ENCODE measurements around the gene SLC25A21. TPM values are rescaled to one million over a fixed set of nuclear protein-coding genes. Genes with fewer than 3 reads are reported as not detected.

SLC25A21 gene
- total RNA-seq, 2 donors from 2014 or later: 1.00 to 1.2 TPM

GRCh38 chr14:36671149-36671548 is 501.3 kb downstream of the SLC25A21 start:
- no peak for DNase-seq (ENCODE audit: low spot score)
- intact Hi-C loops (cut with DNase I): no loop called here

GRCh38 chr14:36667679-36668078 is 504.7 kb downstream of the SLC25A21 start:
- intact Hi-C loops (cut with DNase I): no loop called here
- no peak for DNase-seq (ENCODE audit: low spot score)

DNA sequence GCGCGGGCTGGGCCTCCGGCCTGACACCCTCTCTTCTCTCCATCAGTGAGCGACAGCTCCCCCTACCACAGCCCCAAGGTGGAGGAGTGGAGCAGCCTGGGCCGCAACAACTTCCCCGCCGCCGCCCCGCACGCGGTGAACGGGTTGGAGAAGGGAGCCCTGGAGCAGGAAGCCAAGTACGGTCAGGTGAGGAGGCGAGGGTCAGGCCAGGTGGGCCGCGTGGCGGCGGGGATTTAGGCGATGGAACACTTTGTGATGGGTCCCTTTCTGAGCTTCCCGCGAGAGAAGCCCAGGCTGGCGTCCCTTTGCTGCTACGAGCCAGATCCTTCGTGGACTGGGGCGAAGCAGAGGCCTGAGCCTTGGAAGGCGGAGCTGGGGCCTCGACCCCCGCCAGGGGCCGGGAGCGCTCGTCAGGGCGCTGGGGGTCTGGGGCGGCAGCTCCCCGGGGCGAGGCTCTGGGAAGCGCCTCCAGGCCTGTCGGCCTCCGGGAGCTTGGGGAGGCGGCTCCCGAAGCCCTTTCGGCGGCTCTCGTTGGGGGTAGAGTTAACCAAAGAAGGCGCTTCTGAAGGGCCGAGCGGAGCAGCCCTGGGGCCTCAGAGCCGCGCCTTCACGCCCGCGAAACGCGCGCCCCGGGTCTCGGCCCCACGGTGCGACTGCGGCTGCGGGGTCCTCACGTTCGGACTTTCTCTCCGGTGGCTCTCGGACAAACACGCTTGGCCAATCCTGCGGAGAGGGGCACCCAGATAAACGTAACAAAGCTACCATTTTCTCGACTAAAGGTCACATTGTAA is 505.8 kb downstream of the SLC25A21 start:
- intact Hi-C loops (cut with DNase I): no loop called here
- no peak for DNase-seq (ENCODE audit: low spot score)

DNA sequence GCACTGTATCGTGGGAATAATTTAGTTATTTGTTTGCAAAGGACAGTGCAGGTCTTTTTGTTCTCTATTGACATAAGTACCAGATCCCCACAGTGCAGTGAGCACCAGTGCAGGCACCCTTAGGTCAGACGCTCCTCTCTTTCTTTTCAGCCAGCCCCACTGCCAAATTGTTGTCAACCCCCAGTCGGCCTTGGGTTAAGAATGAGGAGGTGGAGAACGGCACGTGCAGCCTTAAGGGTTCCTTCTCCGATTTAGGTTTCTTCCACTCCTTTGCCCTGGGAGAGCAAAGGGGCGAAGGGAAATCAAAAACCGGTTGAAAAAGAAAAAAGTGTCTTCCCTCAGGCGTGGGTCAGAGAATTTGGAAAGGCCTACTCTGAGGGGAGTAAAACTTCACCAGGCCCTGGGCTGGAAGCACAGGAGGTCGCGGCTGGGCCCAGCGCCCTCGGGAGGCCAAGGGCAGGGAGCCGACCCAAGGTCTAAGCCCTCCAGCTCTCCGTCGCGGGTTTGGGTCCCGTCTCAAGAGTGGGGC is 506.5 kb downstream of the SLC25A21 start:
- intact Hi-C loops (cut with DNase I): no loop called here

DNA sequence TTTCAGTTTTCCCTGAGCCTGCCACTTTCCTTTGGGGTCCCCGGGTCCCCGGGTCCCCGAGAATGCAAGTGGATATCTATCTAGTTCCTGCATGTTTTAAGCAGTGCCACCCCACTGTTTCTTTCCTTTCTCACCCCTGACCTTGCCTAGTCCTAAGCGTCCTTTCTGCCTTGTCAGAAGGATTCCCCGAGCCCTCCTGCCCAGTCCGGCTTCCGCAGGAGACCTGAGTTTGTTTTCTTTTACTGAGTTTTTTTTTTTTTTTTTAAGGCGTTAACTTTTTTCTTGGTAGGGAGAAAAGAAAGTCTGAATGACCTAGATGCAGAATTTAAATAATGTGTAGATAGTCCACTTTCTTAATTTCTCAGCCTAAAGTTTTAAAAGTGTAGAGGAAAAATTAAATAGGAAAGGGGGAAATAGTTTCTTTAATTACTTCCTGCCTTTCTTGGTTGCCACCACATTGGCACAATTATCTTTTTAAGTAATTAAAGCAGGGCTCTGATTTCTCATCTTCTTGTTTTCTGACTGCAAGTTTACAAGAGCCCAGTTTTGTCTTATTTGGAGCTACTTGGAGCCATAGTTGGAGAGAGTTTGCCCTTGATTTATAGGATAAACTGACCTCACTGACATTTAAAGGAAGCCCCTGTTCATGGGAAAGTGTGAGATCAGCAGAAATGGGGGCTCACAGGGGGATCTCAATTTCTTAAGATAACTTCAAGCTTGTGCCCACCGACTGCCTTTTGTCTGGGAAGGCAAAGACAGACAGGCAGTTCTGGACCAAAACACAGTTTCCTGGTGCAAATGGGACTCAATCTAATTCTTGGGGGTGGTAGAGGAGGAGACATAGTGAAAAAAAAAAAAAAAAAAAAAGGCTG is 507.8 kb downstream of the SLC25A21 start:
- intact Hi-C loops (cut with DNase I): no loop called here
- DNase-seq (ENCODE audit: low spot score): no peak

More for the DNA sequence above, 506.5 kb downstream of the SLC25A21 start:
- no peak for DNase-seq (ENCODE audit: low spot score)

- DNase-seq (ENCODE audit: low spot score): no peak
- intact Hi-C loops (cut with DNase I): no loop called here
These were observed 508.7 kb downstream of the SLC25A21 start for GRCh38 chr14:36663404-36664321.

GRCh38 chr14:36662543-36663403 is 509.6 kb downstream of the SLC25A21 start:
- DNase-seq (ENCODE audit: low spot score): no peak
- intact Hi-C loops (cut with DNase I): no loop called here

GRCh38 chr14:36662258-36662542 is 510.2 kb downstream of the SLC25A21 start:
- intact Hi-C loops (cut with DNase I): no loop called here
- DNase-seq (ENCODE audit: low spot score): no peak

- intact Hi-C loops (cut with DNase I): no loop called here
- DNase-seq (ENCODE audit: low spot score): peak; percentile 86
These were observed 510.7 kb downstream of the SLC25A21 start, which contains the start of gene PAX9 for GRCh38 chr14:36661506-36662257. PAX9 (plus strand) TSS chr14:36661860; CDS start chr14:36662090, 230 bp downstream.

- intact Hi-C loops (cut with DNase I): no loop called here
- no peak for DNase-seq (ENCODE audit: low spot score)
These were observed 511.5 kb downstream of the SLC25A21 start for GRCh38 chr14:36660736-36661505.

- no peak for DNase-seq (ENCODE audit: low spot score)
- intact Hi-C loops (cut with DNase I): no loop called here
These were observed 512.3 kb downstream of the SLC25A21 start for GRCh38 chr14:36659822-36660735.

DNA sequence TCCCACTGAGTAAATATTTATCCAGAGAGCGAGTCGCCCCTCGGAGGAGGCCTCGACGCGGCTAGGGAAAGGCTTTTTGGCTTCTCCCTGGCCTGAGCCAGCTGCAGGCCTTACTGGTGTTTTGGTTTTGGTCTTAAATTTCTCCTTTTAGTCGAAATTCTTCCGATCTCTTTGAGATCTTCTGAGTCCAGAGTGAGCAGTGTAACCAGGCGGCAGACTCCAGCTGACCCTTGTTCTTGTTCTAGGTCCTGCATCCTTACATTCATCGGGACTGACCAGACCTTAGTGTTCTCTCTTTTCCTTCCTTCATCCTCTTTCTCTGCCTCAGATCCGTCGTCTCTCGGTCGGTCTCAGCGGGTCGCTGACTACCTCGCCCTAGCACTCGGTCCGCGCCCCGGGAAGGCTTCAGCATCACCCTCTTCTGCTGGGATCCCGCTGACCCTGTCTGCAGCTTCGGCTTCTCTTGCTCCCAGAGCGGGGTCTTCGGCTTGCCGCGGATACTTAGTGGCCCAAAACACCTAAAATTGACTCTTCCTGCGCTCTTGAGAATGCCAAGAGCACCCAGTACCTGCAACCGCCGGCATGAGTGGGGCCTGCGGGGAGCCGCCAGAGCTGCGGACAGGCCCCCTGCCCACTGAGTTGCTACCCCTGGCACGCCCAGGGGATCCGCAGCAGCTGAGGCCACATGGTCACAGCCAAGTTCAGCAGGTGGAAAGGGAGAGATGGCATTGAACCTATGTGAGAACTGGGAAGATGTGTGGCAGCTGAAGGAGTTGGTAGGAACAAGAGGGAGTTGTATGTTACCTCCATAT is 513.2 kb downstream of the SLC25A21 start:
- peak; percentile 77 for DNase-seq (ENCODE audit: low spot score)

DNA sequence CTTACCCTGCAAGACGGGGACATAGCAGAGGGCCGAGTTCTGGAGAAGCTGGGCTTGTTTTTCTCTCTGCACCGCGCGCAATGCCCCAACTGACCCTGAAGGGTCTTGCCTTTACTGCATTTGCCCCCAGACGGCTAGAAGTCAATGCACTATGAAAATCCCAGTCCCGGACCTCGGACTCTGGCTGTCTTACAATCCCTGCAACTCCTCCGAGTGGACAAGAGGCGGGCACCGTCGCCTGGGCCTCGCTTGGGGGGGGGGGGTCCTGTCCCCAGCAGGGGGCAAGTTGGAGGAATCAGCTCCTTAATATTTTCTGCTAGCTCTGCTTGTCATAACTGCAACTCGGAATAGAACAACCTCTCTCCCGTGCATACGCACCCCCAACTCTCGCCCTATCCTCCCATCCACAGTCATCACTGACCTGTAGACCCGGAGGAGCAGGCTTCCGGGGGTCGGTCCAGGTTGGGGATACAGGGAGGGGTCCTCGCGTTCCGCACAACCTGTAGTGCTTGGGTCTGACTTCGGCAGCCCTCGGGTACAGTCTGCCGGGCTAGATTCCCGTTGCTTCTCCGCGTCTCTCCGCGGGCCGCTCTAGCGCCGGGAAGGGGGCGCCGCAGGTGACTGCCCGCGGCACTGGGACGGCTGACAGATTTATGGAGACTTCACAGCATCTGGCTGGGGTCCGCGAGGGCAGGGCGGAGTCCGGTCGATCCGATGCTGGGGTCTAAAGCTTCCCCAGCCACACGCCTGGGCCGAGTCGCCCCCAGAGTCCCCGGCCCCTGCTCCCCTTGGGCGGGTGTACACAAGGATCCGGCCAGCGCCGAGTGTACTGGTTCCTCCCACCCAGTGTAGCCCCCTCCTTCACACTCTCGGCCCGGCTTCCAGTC is 514.0 kb downstream of the SLC25A21 start:
- intact Hi-C loops (cut with DNase I): no loop called here
- peak; percentile 60 for DNase-seq (ENCODE audit: low spot score)

More for the DNA sequence above, 513.2 kb downstream of the SLC25A21 start:
- intact Hi-C loops (cut with DNase I): no loop called here

Measured in posterior vena cava (tissue), 2 donors.